Hepatocyte (in vitro differentiated cells): ENCODE data around the gene POLD3. TPM values are rescaled to one million over a fixed set of nuclear protein-coding genes. Genes with fewer than 3 reads are reported as not detected.

ENCODE experiments used
- DNase-seq: peaks from one replicate; pipeline ENCODE4 v3.0.0-alpha.2; 2016; ENCODE audit warnings: low spot score
- H2AFZ ChIP-seq: fragments of 200-600 bp; sonication (generic); 2 replicates; pipeline ENCODE4 v1.6.0; 2016; ENCODE audit warnings: antibody characterized with exemption, mild to moderate bottlenecking
- H3K27ac ChIP-seq: fragments of 200-600 bp; sonication (generic); 2 replicates; pipeline ENCODE4 v1.5.1; 2016; ENCODE audit warnings: mild to moderate bottlenecking
- H3K27me3 ChIP-seq: fragments of 200-600 bp; sonication (generic); 2 replicates; pipeline ENCODE4 v1.6.1; 2016
- H3K36me3 ChIP-seq: fragments of 200-600 bp; sonication (generic); replicated peaks from 2 replicates; pipeline ENCODE4 v1.5.1; 2016; ENCODE audit warnings: low read depth; ENCODE audit not compliant: insufficient read depth
- H3K4me1 ChIP-seq: fragments of 200-600 bp; sonication (generic); 2 replicates; pipeline ENCODE4 v1.5.1; 2016; ENCODE audit warnings: mild to moderate bottlenecking, moderate library complexity; ENCODE audit not compliant: insufficient read depth
- H3K4me2 ChIP-seq: fragments of 200-600 bp; sonication (generic); 2 replicates; pipeline ENCODE4 v1.6.0; 2016
- H3K4me3 ChIP-seq: fragments of 200-600 bp; sonication (generic); 2 replicates; pipeline ENCODE4 v1.5.1; 2016; ENCODE audit warnings: mild to moderate bottlenecking
- H3K79me2 ChIP-seq: fragments of 200-600 bp; sonication (generic); 2 replicates; pipeline ENCODE4 v1.6.0; 2017; ENCODE audit warnings: mild to moderate bottlenecking
- H3K9me2 ChIP-seq: fragments of 200-600 bp; sonication (generic); replicated peaks from 2 replicates; pipeline ENCODE4 v1.6.0; 2017; ENCODE audit warnings: mild to moderate bottlenecking; ENCODE audit not compliant: insufficient read depth
- H3K9me3 ChIP-seq: fragments of 200-600 bp; sonication (generic); 2 replicates; pipeline ENCODE4 v1.5.1; 2016; ENCODE audit warnings: low read depth, mild to moderate bottlenecking
- H4K20me1 ChIP-seq: fragments of 200-600 bp; sonication (generic); 2 replicates; pipeline ENCODE4 v1.6.0; 2016; ENCODE audit warnings: mild to moderate bottlenecking; ENCODE audit not compliant: insufficient read depth, poor library complexity, severe bottlenecking
- EZH2 ChIP-seq: fragments of 200-600 bp; sonication (generic); IDR thresholded peaks from 2 replicates; pipeline ENCODE4 v1.6.1; 2016; ENCODE audit warnings: antibody characterized with exemption, mild to moderate bottlenecking, borderline replicate concordance
- EZH2phosphoT487 ChIP-seq: fragments of 200-600 bp; sonication (generic); IDR thresholded peaks from one replicate; pipeline ENCODE4 v1.6.1; 2018; ENCODE audit warnings: antibody characterized with exemption, mild to moderate bottlenecking, low read depth, moderate library complexity; ENCODE audit not compliant: unreplicated experiment, severe bottlenecking
- WGBS: methylation state at CpG from one replicate; pipeline ENCODE4 v1.1.6; 2016; ENCODE audit warnings: low lambda C conversion rate; ENCODE audit errors: missing lambda C conversion rate; 5-methylcytosine and 5-hydroxymethylcytosine counted together
- polyA plus RNA-seq: library from polyadenylated mRNA; unstranded; fragments of >200 nt; fragmentation: Nextera tagmentation; extraction: Ambion mirVana; gene quantifications from 2 replicates; pipeline ENCODE4 v1.2.1, GENCODE V29; 2016
- total RNA-seq: library from RNA; depleted of rRNA; stranded (reverse); fragments of >200 nt; gene quantifications from 2 replicates; pipeline ENCODE4 v1.2.3, GENCODE V29; 2014
- TF ChIP-seq, protein P1 (sequence below): fragments of 200-600 bp; sonication (generic); IDR thresholded peaks from 2 replicates; pipeline ENCODE4 v1.5.1; 2016; ENCODE audit warnings: antibody characterized with exemption, mild to moderate bottlenecking; ENCODE audit not compliant: poor library complexity

POLD3 gene
- total and polyA plus RNA-seq, 2 experiments from 2014 or later, result 11.0 to 13.8 TPM

DNA sequence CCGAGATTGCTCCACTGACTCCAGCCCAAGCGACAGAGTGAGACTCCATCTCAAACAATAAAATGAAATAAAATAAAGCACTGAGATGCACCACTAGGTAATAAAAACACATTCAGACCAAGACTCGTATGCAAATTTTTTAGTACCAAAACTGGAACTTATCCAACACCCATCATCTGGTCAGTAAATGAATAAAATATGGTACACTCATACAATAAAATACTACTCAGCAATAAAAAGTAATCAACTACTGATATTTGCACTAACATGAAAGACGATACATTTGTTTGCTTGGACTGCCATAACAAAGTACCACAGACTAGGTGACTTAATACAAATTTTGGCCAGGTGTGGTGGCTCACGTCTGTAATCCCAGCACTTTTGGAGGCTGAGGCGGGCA lies 17.8 kb upstream of the POLD3 start:
- no peaks in the 10 kb centered on the region for H3K79me2 ChIP-seq
- no peaks in the 10 kb centered on the region for H3K4me1 ChIP-seq
- no peak overlapping the region for H3K4me2 ChIP-seq
- no peak overlapping the region for H3K27ac ChIP-seq
- H3K27me3 ChIP-seq, result no peaks in the 10 kb centered on the region
- H3K9me2 ChIP-seq, result no peaks in the 10 kb centered on the region
- TF ChIP-seq, protein P1, sequence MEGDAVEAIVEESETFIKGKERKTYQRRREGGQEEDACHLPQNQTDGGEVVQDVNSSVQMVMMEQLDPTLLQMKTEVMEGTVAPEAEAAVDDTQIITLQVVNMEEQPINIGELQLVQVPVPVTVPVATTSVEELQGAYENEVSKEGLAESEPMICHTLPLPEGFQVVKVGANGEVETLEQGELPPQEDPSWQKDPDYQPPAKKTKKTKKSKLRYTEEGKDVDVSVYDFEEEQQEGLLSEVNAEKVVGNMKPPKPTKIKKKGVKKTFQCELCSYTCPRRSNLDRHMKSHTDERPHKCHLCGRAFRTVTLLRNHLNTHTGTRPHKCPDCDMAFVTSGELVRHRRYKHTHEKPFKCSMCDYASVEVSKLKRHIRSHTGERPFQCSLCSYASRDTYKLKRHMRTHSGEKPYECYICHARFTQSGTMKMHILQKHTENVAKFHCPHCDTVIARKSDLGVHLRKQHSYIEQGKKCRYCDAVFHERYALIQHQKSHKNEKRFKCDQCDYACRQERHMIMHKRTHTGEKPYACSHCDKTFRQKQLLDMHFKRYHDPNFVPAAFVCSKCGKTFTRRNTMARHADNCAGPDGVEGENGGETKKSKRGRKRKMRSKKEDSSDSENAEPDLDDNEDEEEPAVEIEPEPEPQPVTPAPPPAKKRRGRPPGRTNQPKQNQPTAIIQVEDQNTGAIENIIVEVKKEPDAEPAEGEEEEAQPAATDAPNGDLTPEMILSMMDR, result no peak
- TF ChIP-seq EZH2phosphoT487 (no peak), EZH2 (no peak)
- no peak overlapping the region for H2AFZ ChIP-seq
- 86% methylated on average over 6 of the region's 6 CpGs for WGBS
- no peak overlapping the region for H3K4me3 ChIP-seq
- no peak for DNase-seq
- H3K36me3 ChIP-seq, result no peaks in the 10 kb centered on the region
- H4K20me1 ChIP-seq, result no peaks in the 10 kb centered on the region
- no peaks in the 10 kb centered on the region for H3K9me3 ChIP-seq

DNA sequence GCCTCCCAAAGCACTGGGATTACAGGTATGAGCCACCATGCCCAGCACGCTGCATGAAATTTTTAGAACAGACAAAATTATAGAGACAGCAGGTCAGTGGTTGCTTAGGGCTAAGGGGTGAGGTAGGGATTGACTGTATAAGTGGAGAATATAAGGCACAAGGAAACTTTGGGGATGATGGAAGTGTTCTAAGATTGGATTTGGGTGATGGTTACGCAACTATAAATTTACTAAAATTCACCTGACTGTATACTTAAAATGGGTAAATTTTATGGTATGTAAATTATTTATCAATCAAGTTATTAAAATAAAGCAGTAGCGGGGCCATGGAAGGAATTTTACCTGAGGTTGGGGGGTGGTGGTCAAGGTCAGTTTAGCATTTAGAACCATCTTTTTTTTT lies 16.4 kb upstream of the POLD3 start:
- no peak for DNase-seq
- TF ChIP-seq EZH2, result no peak
- no peak overlapping the region for H3K27ac ChIP-seq
- no peaks in the 10 kb centered on the region for H4K20me1 ChIP-seq
- no peak overlapping the region for H3K4me2 ChIP-seq
- H3K9me3 ChIP-seq, result no peaks in the 10 kb centered on the region
- no peaks in the 10 kb centered on the region for H3K36me3 ChIP-seq
- H3K9me2 ChIP-seq, result no peaks in the 10 kb centered on the region
- H3K4me3 ChIP-seq, result no peak overlapping the region
- no peaks in the 10 kb centered on the region for H3K79me2 ChIP-seq
- no peaks in the 10 kb centered on the region for H3K27me3 ChIP-seq
- 100% methylated on average over 3 of the region's 3 CpGs for WGBS
- no peak overlapping the region for H2AFZ ChIP-seq
- H3K4me1 ChIP-seq, result no peaks in the 10 kb centered on the region

DNA sequence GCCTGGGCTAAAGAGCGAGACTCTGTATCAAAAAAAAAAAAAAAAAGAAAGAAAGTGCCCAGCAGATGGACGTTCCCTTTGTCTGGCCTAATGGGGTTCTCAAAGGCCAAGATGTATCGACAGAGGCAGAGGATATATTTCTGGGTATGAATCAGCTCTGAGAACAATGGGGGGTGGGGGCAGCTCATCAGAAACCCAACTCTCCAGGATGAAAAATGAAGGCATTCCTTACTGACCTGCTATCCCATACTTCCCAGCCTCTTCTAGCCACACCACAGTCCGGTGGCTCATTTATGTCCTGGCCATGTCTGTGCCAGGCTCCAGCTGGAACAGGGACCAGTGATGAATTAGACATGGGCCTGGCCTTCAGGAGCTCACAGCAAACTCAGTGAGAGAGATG lies 15.2 kb upstream of the POLD3 start:
- WGBS, result 95% methylated on average over 4 of the region's 4 CpGs
- Histone ChIP-seq H3K4me3 (no peak overlapping the region), H3K9me2 (no peaks in the 10 kb centered on the region), H4K20me1 (no peaks in the 10 kb centered on the region), H3K36me3 (no peaks in the 10 kb centered on the region), H3K27ac (no peak overlapping the region), H3K27me3 (no peaks in the 10 kb centered on the region), H3K9me3 (no peaks in the 10 kb centered on the region), H3K4me1 (no peaks in the 10 kb centered on the region), H3K4me2 (no peak overlapping the region), H2AFZ (no peak overlapping the region), H3K79me2 (no peaks in the 10 kb centered on the region)
- no peak for DNase-seq
- TF ChIP-seq EZH2 (no peak), EZH2phosphoT487 (no peak)
- TF ChIP-seq, protein P1, result no peak

DNA sequence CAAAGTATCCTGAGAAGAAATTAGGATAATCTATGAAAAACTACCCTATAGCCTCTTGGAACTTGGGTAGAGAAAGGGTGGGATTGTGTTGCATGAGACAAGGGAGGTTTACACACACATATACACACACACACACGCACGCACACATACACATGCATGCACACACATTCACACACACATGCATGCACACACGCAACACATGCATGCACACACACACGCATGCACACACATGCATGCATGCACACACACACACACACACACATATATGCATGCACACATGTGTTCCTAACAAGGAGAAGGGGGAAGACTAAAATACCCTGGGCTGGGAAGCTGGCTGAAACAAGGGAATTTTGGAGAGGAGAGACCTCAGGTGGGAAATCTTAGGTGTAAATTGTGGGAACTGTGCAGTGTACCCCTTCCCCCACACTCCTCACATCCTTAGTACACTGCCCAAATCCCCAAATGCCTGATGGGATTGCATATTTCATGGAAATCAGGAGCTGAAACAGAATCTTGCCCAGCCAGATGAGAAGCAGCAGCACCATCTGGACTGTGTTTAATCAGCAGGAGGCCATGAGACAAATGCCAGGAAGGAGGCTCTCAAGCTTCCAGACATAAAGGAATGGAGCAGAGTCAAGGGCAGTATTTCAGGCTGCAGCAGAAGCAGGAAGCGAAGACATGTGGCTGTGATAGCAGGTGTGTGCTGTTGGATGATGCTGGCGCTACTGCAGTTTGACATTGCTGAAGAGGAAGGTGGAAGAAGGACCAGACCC lies 14.6 kb upstream of the POLD3 start:
- no peak overlapping the region for H3K4me3 ChIP-seq
- H4K20me1 ChIP-seq, result no peaks in the 10 kb centered on the region
- no peaks in the 10 kb centered on the region for H3K4me1 ChIP-seq
- H3K79me2 ChIP-seq, result no peaks in the 10 kb centered on the region
- no peak overlapping the region for H3K27ac ChIP-seq
- no peaks in the 10 kb centered on the region for H3K36me3 ChIP-seq
- H3K9me3 ChIP-seq, result no peaks in the 10 kb centered on the region
- DNase-seq, result no peak
- no peaks in the 10 kb centered on the region for H3K9me2 ChIP-seq
- TF ChIP-seq EZH2, result no peak
- WGBS, result 70% methylated on average over 6 of the region's 6 CpGs
- H3K27me3 ChIP-seq, result no peaks in the 10 kb centered on the region
- no peak overlapping the region for H2AFZ ChIP-seq
- no peak overlapping the region for H3K4me2 ChIP-seq
